Effector memory CD8-positive, alpha-beta T cell (primary cell): ENCODE results near the gene GPA33.
A peak's percentile ranks its signal among the peaks of the same experiment; 100 is the strongest.
"Not testable (repeated sequence)": the region's sequence is repeated elsewhere in the genome, so short reads cannot be mapped to it uniquely, and the experiment has no call there.

ENCODE experiments used
- ATAC-seq: fragments of 150-1000 bp; cut with Tn5 transposase; replicated peaks from 2 replicates; pipeline ENCODE4 v1.10.0; 2021; ENCODE audit warnings: mild to moderate bottlenecking, moderate library complexity
- DNase-seq, 3 experiments: peaks; one replicate each; pipeline ENCODE4 v3.0.0; 2021
- H3K27ac Mint-ChIP-seq, 2 donors: one replicate each; pipeline ENCODE4 v1.8.0; 2022; ENCODE audit warnings: mild to moderate bottlenecking in 2 of 2, mixed read lengths in 2 of 2, moderate library complexity in 2 of 2
- H3K27me3 Mint-ChIP-seq, 2 donors: one replicate each; pipeline ENCODE4 v1.8.0; 2022; ENCODE audit warnings: mixed read lengths in 2 of 2
- H3K36me3 Mint-ChIP-seq: one replicate; pipeline ENCODE4 v1.8.0; 2022; ENCODE audit warnings: mild to moderate bottlenecking, moderate library complexity, mixed read lengths; ENCODE audit not compliant: insufficient read depth
- H3K4me1 Mint-ChIP-seq, 2 donors: one replicate each; pipeline ENCODE4 v1.8.0; 2022; ENCODE audit warnings: low read depth in 2 of 2, mixed read lengths in 2 of 2
- H3K4me3 Mint-ChIP-seq, 2 donors: one replicate each; pipeline ENCODE4 v1.8.0; 2022; ENCODE audit warnings: mild to moderate bottlenecking in 2 of 2, mixed read lengths in 2 of 2, moderate library complexity in 2 of 2
- H3K9me3 Mint-ChIP-seq, 2 donors: one replicate each; pipeline ENCODE4 v1.8.0; 2022; ENCODE audit warnings: mixed read lengths in 2 of 2

GPA33 gene

DNA sequence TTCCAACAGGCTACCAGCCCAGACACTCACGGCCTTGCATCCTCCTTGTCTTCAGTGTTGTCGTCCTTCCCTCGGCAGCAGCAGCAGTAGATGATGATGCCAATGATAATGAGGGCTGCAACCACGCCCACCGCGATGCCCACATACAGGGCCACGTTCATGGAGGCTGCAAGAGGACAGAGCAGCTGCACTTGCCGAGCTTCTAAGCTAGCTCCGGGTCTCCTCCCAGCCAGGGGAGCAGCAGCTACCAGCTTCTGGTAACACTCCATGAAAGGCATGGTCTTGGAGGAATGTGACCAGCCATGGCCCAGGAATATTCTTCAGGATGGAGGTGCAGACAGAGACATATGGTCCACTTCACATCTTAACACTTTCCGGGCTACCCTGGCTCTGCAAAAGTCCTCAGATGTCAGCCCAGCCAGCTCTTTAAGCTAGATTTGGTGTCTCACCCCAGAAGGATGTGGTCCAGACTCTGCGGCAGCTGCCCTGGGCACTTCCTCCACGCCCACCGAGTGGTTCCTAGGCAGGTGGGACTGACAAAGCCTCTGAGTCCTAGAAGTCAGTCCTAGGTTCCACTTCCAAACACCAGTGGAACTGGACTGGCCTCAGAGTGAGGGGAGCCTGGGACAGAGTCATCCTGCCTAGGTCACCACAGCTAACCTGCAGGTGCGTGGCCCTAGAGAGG, 35.1 kb downstream of the GPA33 start:
- Mint-ChIP-seq H3K27ac (no peak overlapping the region), H3K4me1 (peaks cover 6 to 8% of the 10 kb centered on the region in 2 donors), H3K9me3 (no peaks in the 10 kb centered on the region), H3K4me3 (no peak overlapping the region), H3K27me3 (no peaks in the 10 kb centered on the region), H3K36me3 (peaks cover 5% of the 10 kb centered on the region)
- DNase-seq (no peak), ATAC-seq (no peak)

DNA sequence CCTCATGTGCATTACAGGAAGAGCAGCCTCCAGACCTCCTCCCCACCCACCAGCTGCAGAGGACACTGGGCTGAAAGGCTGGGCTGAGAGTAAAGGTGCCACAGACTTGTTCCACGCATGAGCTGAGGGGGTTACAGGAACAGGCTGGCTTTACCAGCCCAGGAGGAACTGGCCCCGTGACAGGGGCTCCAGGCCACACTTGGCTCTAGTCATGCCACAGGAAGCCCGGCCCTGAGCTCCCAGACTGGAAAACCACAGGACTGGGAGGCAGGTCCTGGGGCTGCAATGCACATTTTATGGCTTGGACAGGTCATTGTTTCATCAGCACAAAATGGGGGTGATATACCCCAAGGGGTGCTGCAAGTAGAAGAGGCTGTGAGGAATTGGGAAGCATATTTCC, 35.6 kb downstream of the GPA33 start:
- H3K36me3 Mint-ChIP-seq: peaks cover 5% of the 10 kb centered on the region
- H3K9me3 Mint-ChIP-seq: no peaks in the 10 kb centered on the region
- H3K27ac Mint-ChIP-seq: no peak overlapping the region
- DNase-seq (no peak), ATAC-seq (no peak)
- H3K27me3 Mint-ChIP-seq: no peaks in the 10 kb centered on the region
- no peak overlapping the region for H3K4me3 Mint-ChIP-seq
- peaks cover 6% of the 10 kb centered on the region in 2 donors for H3K4me1 Mint-ChIP-seq

DNA sequence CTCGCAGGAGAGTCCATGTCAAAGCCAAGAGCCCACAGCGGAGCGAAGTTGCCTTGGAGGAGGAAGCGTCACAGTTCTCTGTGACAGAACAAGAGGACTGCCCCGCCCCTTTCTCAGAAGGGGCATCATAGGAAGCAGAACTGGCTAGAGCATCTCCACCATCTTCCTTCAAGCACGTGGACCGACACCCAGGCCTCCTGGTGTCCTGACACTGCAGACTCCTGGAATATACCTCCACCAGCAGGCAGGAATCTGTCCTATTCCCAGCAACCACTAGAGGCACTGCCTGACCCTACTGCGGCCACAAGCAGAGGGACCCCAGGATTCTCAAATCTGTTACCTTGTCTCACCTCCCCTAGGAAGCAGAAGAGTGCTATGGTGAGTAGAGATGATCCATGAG, 37.8 kb downstream of the GPA33 start:
- Mint-ChIP-seq H3K4me3 (no peak overlapping the region), H3K9me3 (no peaks in the 10 kb centered on the region), H3K27me3 (no peaks in the 10 kb centered on the region), H3K4me1 (no peaks in the 10 kb centered on the region), H3K36me3 (peaks cover 5% of the 10 kb centered on the region), H3K27ac (no peak overlapping the region)
- DNase-seq (no peak), ATAC-seq (no peak)

DNA sequence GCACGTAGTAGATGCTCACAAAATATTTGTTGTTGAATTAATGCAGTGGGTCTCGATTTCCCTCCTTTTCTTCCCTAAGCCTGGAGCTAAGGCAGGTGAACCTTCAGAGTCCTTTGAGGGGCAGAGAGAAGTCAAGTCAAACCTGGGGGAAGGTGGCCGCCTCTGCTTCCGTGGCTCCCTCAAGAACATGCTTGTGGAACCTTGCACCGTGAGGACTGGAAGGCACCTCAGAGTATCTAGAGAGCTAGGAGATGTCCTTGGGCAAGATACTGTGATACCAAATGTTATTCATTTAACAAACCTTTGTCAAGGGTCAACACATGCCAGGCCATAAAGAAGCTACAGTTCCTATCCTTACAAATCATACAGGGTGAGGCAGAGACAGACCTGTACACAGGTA, 38.3 kb downstream of the GPA33 start:
- DNase-seq (no peak), ATAC-seq (no peak)
- Mint-ChIP-seq H3K27ac (no peak overlapping the region), H3K4me1 (no peaks in the 10 kb centered on the region), H3K27me3 (no peaks in the 10 kb centered on the region), H3K4me3 (no peak overlapping the region), H3K36me3 (peaks cover 5% of the 10 kb centered on the region), H3K9me3 (no peaks in the 10 kb centered on the region)

DNA sequence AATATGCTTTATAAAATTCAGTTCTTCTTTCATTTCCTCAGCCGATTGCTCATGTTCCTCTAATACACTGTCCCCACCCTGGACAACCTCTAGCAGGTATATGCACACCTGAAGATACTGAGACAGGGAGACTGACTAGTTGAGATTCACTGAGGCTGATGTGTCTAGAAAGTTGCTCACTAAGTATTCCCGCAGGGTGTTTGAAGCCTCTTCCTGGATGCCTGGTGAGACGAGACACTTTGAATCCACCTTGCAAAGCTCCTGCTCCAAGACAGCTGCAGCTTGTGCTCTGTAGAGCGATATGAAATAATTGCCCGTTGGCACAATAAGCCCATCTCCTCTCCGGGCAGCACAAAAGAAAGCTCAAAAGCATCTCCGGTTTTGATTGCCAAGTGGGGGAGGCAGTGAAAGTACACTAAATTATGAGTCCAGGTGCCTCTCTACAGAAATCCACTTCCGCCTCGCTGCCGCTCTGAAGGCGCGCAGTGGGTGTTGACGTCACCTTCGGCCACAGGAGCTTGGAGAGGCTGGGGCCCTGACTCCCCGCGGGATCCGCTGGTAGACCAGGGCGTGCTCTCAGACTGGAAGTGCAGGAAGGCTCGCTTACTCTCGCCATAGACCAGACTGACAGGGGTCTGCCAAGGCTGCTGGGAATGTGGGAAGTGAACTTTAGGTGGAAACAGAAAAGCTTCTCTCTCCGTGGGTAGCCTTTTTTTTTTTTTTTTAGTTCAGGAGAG, 46.3 kb downstream of the GPA33 start:
- peak overlapping the region; percentile 81 to 88 for H3K27ac Mint-ChIP-seq

DNA sequence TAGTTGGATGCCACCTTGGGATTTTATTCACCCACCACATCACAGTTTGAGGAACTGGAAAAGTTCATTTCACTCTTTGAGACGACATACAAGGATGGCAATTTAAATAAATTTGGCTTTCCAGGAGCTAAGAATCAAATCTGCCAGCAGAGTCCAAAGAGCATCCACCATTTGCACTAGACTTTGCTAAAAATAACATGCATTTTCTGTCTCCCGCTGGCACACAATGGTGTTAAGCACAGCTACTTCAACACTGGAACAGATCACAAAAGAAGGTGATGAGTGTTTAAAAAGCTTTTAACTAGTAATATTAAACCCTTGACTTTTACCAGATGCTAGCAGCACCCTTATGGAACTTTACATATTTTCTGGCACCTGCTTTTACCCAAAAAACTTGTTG, 56.5 kb downstream of the GPA33 start:
- Mint-ChIP-seq H3K4me1 (no peaks in the 10 kb centered on the region), H3K27me3 (peaks cover 3 to 11% of the 10 kb centered on the region in 2 donors), H3K36me3 (no peaks in the 10 kb centered on the region), H3K9me3 (no peaks in the 10 kb centered on the region), H3K27ac (no peak overlapping the region), H3K4me3 (no peak overlapping the region)
- no peak for ATAC-seq
- DNase-seq: no peak

More for the DNA sequence above, 46.3 kb downstream of the GPA33 start:
- H3K4me3 Mint-ChIP-seq: peak overlapping the region; percentile 83 to 86
- H3K27me3 Mint-ChIP-seq: peaks cover 7 to 14% of the 10 kb centered on the region in 2 donors
- peak; percentile 99 for ATAC-seq
- peaks cover 7 to 14% of the 10 kb centered on the region in 2 donors for H3K4me1 Mint-ChIP-seq
- peaks cover 3% of the 10 kb centered on the region for H3K36me3 Mint-ChIP-seq
- DNase-seq: peak; percentile 44 to 59 (median 55)
- no peaks in the 10 kb centered on the region for H3K9me3 Mint-ChIP-seq

DNA sequence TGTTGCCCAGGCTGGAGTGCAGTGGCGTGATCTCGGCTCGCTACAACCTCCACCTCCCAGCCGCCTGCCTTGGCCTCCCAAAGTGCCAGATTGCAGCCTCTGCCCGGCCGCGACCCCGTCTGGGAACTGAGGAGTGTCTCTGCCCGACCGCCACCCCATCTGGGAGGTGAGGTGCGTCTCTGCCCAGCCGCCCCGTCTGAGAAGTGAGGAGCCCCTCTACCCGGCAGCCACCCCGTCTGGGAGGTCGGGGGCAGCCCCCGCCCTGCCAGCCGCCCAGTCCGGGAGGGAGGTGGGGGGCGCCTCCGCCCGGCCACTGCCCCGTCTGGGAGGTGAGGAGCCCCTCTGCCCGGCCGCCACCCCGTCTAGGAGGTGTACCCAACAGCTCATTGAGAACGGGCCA, 60.6 kb downstream of the GPA33 start:
- ATAC-seq, H3K9me3 Mint-ChIP-seq, H3K4me1 Mint-ChIP-seq, H3K4me3 Mint-ChIP-seq, H3K27ac Mint-ChIP-seq, DNase-seq, H3K36me3 Mint-ChIP-seq: not testable (repeated sequence)
- peaks cover 36 to 51% of the 10 kb centered on the region in 2 donors for H3K27me3 Mint-ChIP-seq

DNA sequence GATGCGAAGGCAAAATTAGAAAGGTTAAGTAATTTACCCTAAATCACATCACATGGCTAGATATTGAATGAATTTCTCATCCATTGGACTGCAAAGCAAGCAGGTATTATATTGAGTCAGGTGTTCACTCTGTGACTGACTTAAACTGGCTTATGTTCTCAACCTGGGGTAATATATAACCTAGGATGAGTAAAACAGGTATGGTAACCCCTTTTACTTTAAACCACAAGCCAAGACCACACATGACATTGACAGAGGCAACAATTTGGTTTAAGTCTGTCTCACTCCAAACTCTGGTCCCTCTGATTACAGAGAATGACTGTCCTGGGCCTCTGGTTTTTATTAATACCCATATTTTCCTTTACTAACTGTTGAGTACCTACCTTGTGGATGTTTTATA, 67.8 kb downstream of the GPA33 start:
- ATAC-seq (no peak), DNase-seq (no peak)
- H3K27me3 Mint-ChIP-seq: peaks cover 20 to 57% of the 10 kb centered on the region in 2 donors
- no peaks in the 10 kb centered on the region for H3K36me3 Mint-ChIP-seq
- H3K9me3 Mint-ChIP-seq: no peaks in the 10 kb centered on the region
- H3K4me1 Mint-ChIP-seq: no peaks in the 10 kb centered on the region
- no peak overlapping the region for H3K4me3 Mint-ChIP-seq
- H3K27ac Mint-ChIP-seq: no peak overlapping the region

DNA sequence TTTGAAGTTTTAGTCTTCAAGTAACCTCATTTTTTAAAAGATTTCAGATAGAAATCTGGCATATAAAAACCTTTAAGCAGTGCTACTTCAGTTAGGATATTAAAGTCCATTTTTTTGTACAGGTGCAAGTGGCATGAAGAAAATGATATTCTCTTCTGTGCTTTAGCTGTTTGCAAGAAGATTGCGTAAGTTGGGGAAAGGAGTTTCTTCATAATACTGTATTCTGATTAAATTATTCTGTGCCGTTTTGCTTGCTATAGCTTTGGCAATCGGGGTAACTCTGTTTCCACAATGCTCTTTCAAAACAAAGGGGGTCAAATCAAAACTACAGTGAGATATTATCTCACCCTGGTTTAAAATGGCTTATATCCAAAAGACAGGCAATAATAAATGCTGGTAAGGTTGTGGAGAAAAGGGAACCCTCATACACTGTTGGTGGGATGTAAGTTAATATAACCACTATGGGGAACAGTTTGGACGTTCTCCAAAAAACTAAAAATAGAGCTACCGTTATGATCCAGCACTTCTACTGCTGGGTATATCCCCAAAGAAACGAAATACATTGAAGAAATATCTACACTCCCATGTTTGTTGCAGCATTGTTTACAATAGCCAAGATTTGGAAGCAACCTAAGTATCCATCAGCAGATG, 74.0 kb downstream of the GPA33 start:
- Mint-ChIP-seq H3K4me3 (no peak overlapping the region), H3K9me3 (no peaks in the 10 kb centered on the region)

DNA sequence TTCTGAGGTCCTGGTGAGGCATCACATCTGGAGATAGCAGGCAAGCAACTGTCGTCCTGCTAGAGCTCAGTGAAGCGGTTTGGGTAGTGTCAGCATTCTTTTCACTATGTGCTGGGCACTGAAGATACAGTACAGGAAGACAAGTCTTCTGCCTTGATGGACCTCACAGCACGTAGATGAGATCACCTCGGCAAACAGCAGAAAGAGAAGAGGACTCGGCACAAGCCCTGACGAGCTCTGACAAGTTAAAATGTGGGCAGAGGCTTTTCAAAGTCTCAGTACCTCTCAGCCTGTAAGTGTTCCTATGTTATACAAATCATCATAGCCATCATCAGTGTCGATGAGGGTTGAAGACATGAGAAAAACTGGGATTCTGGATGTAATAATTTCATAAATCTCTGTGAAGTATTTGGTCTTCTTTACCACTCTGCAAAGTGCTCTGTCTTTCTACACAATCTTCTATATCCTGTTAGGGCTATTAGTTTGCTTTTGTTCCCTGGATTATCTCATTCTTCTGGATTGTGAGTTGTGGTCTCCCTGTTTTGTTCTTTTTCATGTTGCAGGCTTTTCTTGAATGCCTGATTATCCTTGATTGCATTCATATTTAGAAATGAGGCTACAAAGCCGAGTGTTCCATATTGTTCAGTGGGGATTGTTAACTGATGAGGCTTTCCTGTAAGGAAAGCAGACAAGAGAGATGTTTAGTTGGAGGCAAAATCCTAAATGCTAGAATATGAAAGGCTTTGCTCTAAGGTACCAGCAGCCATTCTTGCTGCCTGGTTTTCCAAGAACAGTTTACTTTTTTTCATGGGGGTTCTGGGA, 76.9 kb downstream of the GPA33 start:
- Mint-ChIP-seq H3K27me3 (peaks cover 46 to 60% of the 10 kb centered on the region in 2 donors), H3K9me3 (no peaks in the 10 kb centered on the region), H3K36me3 (no peaks in the 10 kb centered on the region), H3K4me1 (no peaks in the 10 kb centered on the region), H3K4me3 (no peak overlapping the region), H3K27ac (no peak overlapping the region)
- ATAC-seq: no peak
- DNase-seq: no peak

More for the DNA sequence above, 74.0 kb downstream of the GPA33 start:
- Mint-ChIP-seq H3K4me1 (no peaks in the 10 kb centered on the region), H3K27ac (no peak overlapping the region), H3K36me3 (no peaks in the 10 kb centered on the region), H3K27me3 (peaks cover 24 to 55% of the 10 kb centered on the region in 2 donors)
- DNase-seq (no peak), ATAC-seq (no peak)

DNA sequence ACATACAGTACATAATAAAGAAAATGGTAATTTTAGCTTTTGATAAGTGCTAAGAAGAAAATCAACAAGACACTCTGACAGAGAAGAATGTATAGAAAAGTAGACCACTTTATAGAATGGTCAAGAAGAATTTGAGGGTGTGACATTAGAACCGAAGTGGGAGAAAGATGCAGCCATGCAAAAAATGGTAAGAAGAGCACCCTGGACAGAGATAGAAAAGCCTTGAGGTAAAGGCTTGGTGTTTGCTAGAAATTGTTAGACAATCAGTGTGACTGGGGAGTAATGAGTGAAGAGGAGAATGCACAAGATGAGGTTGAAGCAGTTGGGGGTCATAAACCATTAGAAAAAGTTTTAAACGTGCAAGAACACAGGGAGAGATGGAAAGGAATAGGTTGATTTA, 77.6 kb downstream of the GPA33 start:
- H3K4me3 Mint-ChIP-seq: no peak overlapping the region
- H3K27ac Mint-ChIP-seq: no peak overlapping the region
- peaks cover 46 to 60% of the 10 kb centered on the region in 2 donors for H3K27me3 Mint-ChIP-seq
- no peak for DNase-seq
- ATAC-seq: no peak
- H3K36me3 Mint-ChIP-seq: no peaks in the 10 kb centered on the region
- H3K9me3 Mint-ChIP-seq: no peaks in the 10 kb centered on the region
- no peaks in the 10 kb centered on the region for H3K4me1 Mint-ChIP-seq

DNA sequence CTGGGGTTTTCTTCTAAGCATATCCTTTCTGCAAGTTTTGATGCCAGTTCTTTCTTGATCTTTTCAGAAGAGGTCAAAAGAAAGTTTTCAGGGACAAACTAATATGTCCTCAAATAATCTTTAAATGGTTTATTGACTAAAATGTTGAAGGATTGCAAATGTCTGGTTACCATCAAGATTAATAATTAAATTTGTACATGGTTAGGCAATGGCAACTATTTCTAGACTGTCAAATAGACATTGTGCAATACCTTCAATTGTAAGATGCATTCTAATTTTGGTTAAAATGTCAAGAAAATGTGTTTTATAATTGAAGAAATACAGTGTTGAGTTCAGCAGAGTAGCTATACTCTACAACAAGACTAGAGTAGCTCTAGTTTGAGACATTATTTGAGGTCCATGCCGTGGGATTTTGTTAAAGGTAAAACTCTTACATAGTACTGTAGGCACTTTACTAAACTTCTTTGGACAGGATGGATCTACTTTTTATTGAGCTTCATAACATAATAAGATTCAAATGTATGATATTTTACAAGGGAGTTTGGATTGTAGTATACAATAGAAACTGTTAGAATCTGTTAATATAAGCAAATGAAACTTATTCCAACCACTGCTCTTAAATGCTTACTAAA, 78.5 kb downstream of the GPA33 start:
- Mint-ChIP-seq H3K4me3 (no peak overlapping the region), H3K9me3 (no peaks in the 10 kb centered on the region), H3K4me1 (no peaks in the 10 kb centered on the region), H3K27ac (no peak overlapping the region), H3K27me3 (peaks cover 46 to 64% of the 10 kb centered on the region in 2 donors), H3K36me3 (no peaks in the 10 kb centered on the region)
- DNase-seq (no peak), ATAC-seq (no peak)

DNA sequence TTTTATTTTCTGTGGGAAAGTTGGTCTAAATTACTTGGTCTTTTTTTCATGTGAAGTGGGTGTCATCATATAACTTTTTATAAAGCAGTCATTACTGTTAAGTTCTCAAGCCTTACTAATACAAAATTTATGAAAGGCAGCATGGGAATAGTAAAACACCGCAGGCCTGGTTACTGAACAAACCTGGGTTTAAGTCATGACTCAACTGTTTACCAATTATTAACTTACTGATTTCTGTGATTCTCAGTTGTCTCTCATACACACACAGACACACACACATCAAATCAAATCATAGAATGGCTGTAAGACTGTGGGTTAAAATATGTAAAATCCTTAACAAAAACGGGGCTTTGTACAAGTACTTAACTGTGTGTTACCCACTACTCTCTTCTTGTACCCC, 86.5 kb downstream of the GPA33 start:
- no peaks in the 10 kb centered on the region for H3K4me1 Mint-ChIP-seq
- no peak for DNase-seq
- no peak overlapping the region for H3K4me3 Mint-ChIP-seq
- ATAC-seq: no peak
- H3K27ac Mint-ChIP-seq: no peak overlapping the region
- peaks cover 26 to 27% of the 10 kb centered on the region in 2 donors for H3K27me3 Mint-ChIP-seq
- H3K36me3 Mint-ChIP-seq: no peaks in the 10 kb centered on the region
- H3K9me3 Mint-ChIP-seq: no peaks in the 10 kb centered on the region
